ENCODE results near the gene MAP1LC3A. TPM values are rescaled to one million over a fixed set of nuclear protein-coding genes. Genes with fewer than 3 reads are reported as not detected.

MAP1LC3A gene
- total and polyA plus RNA-seq, 2 donors (not counting 3 experiments of a cell fraction or from before 2014, with no cell fraction given), result 32.1 to 39.8 TPM

DNA sequence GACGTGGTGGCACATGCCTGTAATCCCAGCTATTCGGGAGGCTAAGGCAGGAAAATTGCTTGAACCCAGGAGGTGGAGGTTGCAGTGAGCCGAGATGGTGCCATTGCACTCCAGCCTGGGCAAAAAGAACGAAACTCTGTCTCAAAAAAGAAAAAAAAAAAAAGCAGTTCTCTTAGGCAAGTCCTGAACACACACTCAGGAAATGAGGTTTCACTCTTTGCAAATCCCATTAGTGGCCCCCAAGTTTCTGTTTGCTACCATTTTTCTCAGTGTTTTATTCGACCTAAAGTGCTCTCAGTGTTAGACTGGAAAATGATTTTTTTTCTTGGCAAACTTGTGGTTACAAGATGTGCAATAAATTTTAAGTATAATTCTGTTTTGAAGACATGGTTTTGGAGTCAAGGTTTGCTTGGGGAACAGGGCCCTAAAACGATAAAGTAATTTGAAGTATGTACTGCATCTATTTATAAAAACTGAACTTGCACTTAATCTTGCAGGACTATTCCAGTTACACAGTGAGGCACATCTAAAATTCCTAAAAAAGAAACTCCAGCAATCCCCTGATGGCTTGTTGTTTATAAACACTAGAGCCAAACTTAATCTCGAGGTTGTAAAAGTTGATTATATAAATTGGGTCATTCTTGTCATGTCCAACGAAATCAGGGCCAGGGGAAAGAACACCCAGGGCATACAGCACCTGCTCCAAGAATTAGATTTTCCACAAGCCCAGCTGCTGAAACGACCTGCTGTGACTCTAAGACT is 42.6 kb downstream of the MAP1LC3A start:
- H2AFZ ChIP-seq (ENCODE audit: low read depth, low read length), result no peak overlapping the region
- no peak overlapping the region for H3K27ac ChIP-seq (ENCODE audit: insufficient read depth, low read depth, low read length)
- H3K36me3 ChIP-seq (ENCODE audit: control insufficient read depth in 2 of 2, extremely low read depth in 1 of 2, insufficient read depth in 2 of 2, low read length in 2 of 2), result no peaks in the 10 kb centered on the region
- H3K4me1 ChIP-seq (ENCODE audit: control insufficient read depth, extremely low read depth, insufficient read depth, low read length), result peaks cover 9% of the 10 kb centered on the region
- TF ChIP-seq MYC (IDR thresholded peaks at IDR 0.05; ENCODE audit: low read depth, low read length) (no peak), POLR2AphosphoS5 (IDR thresholded peaks at IDR 0.05; ENCODE audit: insufficient read depth, low read depth, low read length) (no peak), FOS (IDR thresholded peaks at IDR 0.05; ENCODE audit: borderline replicate concordance, insufficient read depth, low read length) (no peak), EZH2 (IDR thresholded peaks at IDR 0.05; ENCODE audit: borderline replicate concordance, low read depth, low read length, severe bottlenecking) (no peak), POLR2A (IDR thresholded peaks at IDR 0.05; ENCODE audit: low read depth, low read length) (no peak), GATA2 (IDR thresholded peaks at IDR 0.05; ENCODE audit: insufficient read depth, insufficient read length, low read depth, low read length) (no peak), JUN (IDR thresholded peaks at IDR 0.05; ENCODE audit: borderline replicate concordance, insufficient read depth, insufficient read length, low read depth) (no peak)
- TF ChIP-seq, protein P1, sequence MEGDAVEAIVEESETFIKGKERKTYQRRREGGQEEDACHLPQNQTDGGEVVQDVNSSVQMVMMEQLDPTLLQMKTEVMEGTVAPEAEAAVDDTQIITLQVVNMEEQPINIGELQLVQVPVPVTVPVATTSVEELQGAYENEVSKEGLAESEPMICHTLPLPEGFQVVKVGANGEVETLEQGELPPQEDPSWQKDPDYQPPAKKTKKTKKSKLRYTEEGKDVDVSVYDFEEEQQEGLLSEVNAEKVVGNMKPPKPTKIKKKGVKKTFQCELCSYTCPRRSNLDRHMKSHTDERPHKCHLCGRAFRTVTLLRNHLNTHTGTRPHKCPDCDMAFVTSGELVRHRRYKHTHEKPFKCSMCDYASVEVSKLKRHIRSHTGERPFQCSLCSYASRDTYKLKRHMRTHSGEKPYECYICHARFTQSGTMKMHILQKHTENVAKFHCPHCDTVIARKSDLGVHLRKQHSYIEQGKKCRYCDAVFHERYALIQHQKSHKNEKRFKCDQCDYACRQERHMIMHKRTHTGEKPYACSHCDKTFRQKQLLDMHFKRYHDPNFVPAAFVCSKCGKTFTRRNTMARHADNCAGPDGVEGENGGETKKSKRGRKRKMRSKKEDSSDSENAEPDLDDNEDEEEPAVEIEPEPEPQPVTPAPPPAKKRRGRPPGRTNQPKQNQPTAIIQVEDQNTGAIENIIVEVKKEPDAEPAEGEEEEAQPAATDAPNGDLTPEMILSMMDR (IDR thresholded peaks at IDR 0.05; ENCODE audit: extremely low read depth in 1 of 2, insufficient read depth in 1 of 2, low read depth in 1 of 2, low read length in 2 of 2), result no peak
- TF ChIP-seq, protein P2, sequence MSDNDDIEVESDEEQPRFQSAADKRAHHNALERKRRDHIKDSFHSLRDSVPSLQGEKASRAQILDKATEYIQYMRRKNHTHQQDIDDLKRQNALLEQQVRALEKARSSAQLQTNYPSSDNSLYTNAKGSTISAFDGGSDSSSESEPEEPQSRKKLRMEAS (IDR thresholded peaks at IDR 0.05; ENCODE audit: insufficient read depth, insufficient read length), result no peak
- H3K9ac ChIP-seq (replicated peaks; ENCODE audit: extremely low read depth, insufficient read depth, low read length), result no peak overlapping the region
- dilution Hi-C loops (cut with MboI; ENCODE audit: extremely low pct_ligation_motif_present, low sequenced_read_pairs), result no loop called here
- H3K27me3 ChIP-seq (ENCODE audit: control insufficient read depth in 2 of 2, insufficient read depth in 2 of 2, low read length in 2 of 2), result no peaks in the 10 kb centered on the region
- ChIA-PET CTCF (no interaction called here), POLR2A (no interaction called here)
- FAIRE-seq (no peak), DNase-seq (ENCODE audit: low read depth, low spot score) (no peak)
- no peaks in the 10 kb centered on the region for H4K20me1 ChIP-seq (replicated peaks; ENCODE audit: control insufficient read depth, extremely low read depth, insufficient read depth, low read length)
- H3K9me3 ChIP-seq (replicated peaks; ENCODE audit: control insufficient read depth, insufficient read depth, low read length), result no peaks in the 10 kb centered on the region
- no peaks in the 10 kb centered on the region for H3K79me2 ChIP-seq (ENCODE audit: control insufficient read depth, insufficient read depth, low read length)
- intact Hi-C loops (cut with micrococcal nuclease), result no loop called here
- no peak overlapping the region for H3K4me3 ChIP-seq (replicated peaks in 1 of 3; ENCODE audit: insufficient read depth in 1 of 3, low read depth in 1 of 3, low read length in 3 of 3)
- no peak overlapping the region for H3K4me2 ChIP-seq (ENCODE audit: insufficient read depth, low read length)
- no peaks in the 10 kb centered on the region for H3K9me1 ChIP-seq (replicated peaks; ENCODE audit: control insufficient read depth, extremely low read depth, insufficient read depth, low read length)
- no TSS peak for BruUV-seq (replicated peaks)

All from endothelial cell of umbilical vein (primary cell).